ENCODE measurements around the gene SLC34A2. TPM values are rescaled to one million over a fixed set of nuclear protein-coding genes. Genes with fewer than 3 reads are reported as not detected.
"Not testable (repeated sequence)": the region's sequence is repeated elsewhere in the genome, so short reads cannot be mapped to it uniquely, and the experiment has no call there.

SLC34A2 gene
- total RNA-seq = not detected

- Mint-ChIP-seq H3K9me3 (no peaks in the 10 kb centered on the region), H3K27ac (no peak within 1 kb of the TSS), H3K4me1 (no peaks in the 10 kb centered on the region), H3K4me3 (no peak within 1 kb of the TSS), H3K27me3 (peaks cover 23% of the 10 kb centered on the region), H3K36me3 (ENCODE audit: low read depth) (no peaks in the 10 kb centered on the region)
- no peak for ATAC-seq (replicated peaks)
These were observed at the start of gene SLC34A2 for GRCh38 chr4:25654971-25655963. TSS of gene SLC34A2 (plus strand) at chr4:25655851. CDS start at chr4:25662501, 6,650 bp downstream.

- Mint-ChIP-seq H3K36me3 (ENCODE audit: low read depth) (no peaks in the 10 kb centered on the region), H3K27me3 (peaks cover 3% of the 10 kb centered on the region), H3K9me3 (no peaks in the 10 kb centered on the region), H3K4me3 (no peak overlapping the region), H3K27ac (no peak overlapping the region), H3K4me1 (no peaks in the 10 kb centered on the region)
- no peak for ATAC-seq (replicated peaks)
These were observed 47.0 kb upstream of the SLC34A2 start for GRCh38 chr4:25608644-25609043.

- H3K27ac Mint-ChIP-seq = no peak overlapping the region
- ATAC-seq (replicated peaks) = no peak
- H3K4me3 Mint-ChIP-seq = no peak overlapping the region
- peaks cover 2% of the 10 kb centered on the region for H3K27me3 Mint-ChIP-seq
- no peaks in the 10 kb centered on the region for H3K9me3 Mint-ChIP-seq
- H3K36me3 Mint-ChIP-seq (ENCODE audit: low read depth) = no peaks in the 10 kb centered on the region
- no peaks in the 10 kb centered on the region for H3K4me1 Mint-ChIP-seq
These were observed 45.7 kb upstream of the SLC34A2 start for GRCh38 chr4:25609976-25610375.

- H3K27ac Mint-ChIP-seq; H3K27me3 Mint-ChIP-seq; H3K4me3 Mint-ChIP-seq; ATAC-seq (replicated peaks); H3K4me1 Mint-ChIP-seq; H3K36me3 Mint-ChIP-seq (ENCODE audit: low read depth); H3K9me3 Mint-ChIP-seq: not testable (repeated sequence)
These were observed 42.0 kb upstream of the SLC34A2 start for GRCh38 chr4:25613613-25614012.

GRCh38 chr4:25614807-25615206 lies 40.8 kb upstream of the SLC34A2 start:
- H3K4me3 Mint-ChIP-seq = no peak overlapping the region
- no peaks in the 10 kb centered on the region for H3K27me3 Mint-ChIP-seq
- no peaks in the 10 kb centered on the region for H3K36me3 Mint-ChIP-seq (ENCODE audit: low read depth)
- no peak overlapping the region for H3K27ac Mint-ChIP-seq
- no peaks in the 10 kb centered on the region for H3K4me1 Mint-ChIP-seq
- ATAC-seq (replicated peaks) = no peak
- H3K9me3 Mint-ChIP-seq = no peaks in the 10 kb centered on the region

- Mint-ChIP-seq H3K9me3 (no peaks in the 10 kb centered on the region), H3K36me3 (ENCODE audit: low read depth) (no peaks in the 10 kb centered on the region), H3K4me1 (no peaks in the 10 kb centered on the region), H3K27me3 (peaks cover 8% of the 10 kb centered on the region), H3K4me3 (no peak overlapping the region), H3K27ac (no peak overlapping the region)
- ATAC-seq (replicated peaks) = no peak
These were observed 34.4 kb upstream of the SLC34A2 start for GRCh38 chr4:25621027-25621930.

- peaks cover 8% of the 10 kb centered on the region for H3K27me3 Mint-ChIP-seq
- no peak for ATAC-seq (replicated peaks)
- no peak overlapping the region for H3K27ac Mint-ChIP-seq
- no peaks in the 10 kb centered on the region for H3K4me1 Mint-ChIP-seq
- H3K4me3 Mint-ChIP-seq = no peak overlapping the region
- H3K9me3 Mint-ChIP-seq = no peaks in the 10 kb centered on the region
- no peaks in the 10 kb centered on the region for H3K36me3 Mint-ChIP-seq (ENCODE audit: low read depth)
These were observed 31.0 kb upstream of the SLC34A2 start for GRCh38 chr4:25624616-25625015.

- Mint-ChIP-seq H3K4me3 (no peak overlapping the region), H3K27ac (no peak overlapping the region), H3K36me3 (ENCODE audit: low read depth) (no peaks in the 10 kb centered on the region), H3K4me1 (no peaks in the 10 kb centered on the region), H3K9me3 (no peaks in the 10 kb centered on the region), H3K27me3 (peaks cover 15% of the 10 kb centered on the region)
- ATAC-seq (replicated peaks) = no peak
These were observed 27.2 kb upstream of the SLC34A2 start for GRCh38 chr4:25628451-25628850.

- Mint-ChIP-seq H3K27me3 (peaks cover 8% of the 10 kb centered on the region), H3K27ac (no peak overlapping the region), H3K4me1 (no peaks in the 10 kb centered on the region), H3K9me3 (no peaks in the 10 kb centered on the region), H3K36me3 (ENCODE audit: low read depth) (no peaks in the 10 kb centered on the region), H3K4me3 (no peak overlapping the region)
- ATAC-seq (replicated peaks) = no peak
These were observed 23.5 kb upstream of the SLC34A2 start for GRCh38 chr4:25632135-25632534.

- H3K9me3 Mint-ChIP-seq = no peaks in the 10 kb centered on the region
- H3K27ac Mint-ChIP-seq = no peak overlapping the region
- H3K4me3 Mint-ChIP-seq = no peak overlapping the region
- no peaks in the 10 kb centered on the region for H3K4me1 Mint-ChIP-seq
- no peaks in the 10 kb centered on the region for H3K36me3 Mint-ChIP-seq (ENCODE audit: low read depth)
- ATAC-seq (replicated peaks) = no peak
- peaks cover 8% of the 10 kb centered on the region for H3K27me3 Mint-ChIP-seq
These were observed 22.1 kb upstream of the SLC34A2 start for GRCh38 chr4:25633541-25633940.

- Mint-ChIP-seq H3K9me3 (no peaks in the 10 kb centered on the region), H3K4me3 (no peak overlapping the region), H3K4me1 (no peaks in the 10 kb centered on the region), H3K36me3 (ENCODE audit: low read depth) (no peaks in the 10 kb centered on the region), H3K27me3 (peaks cover 8% of the 10 kb centered on the region), H3K27ac (no peak overlapping the region)
- ATAC-seq (replicated peaks) = no peak
These were observed 20.1 kb upstream of the SLC34A2 start for GRCh38 chr4:25635501-25635900.

- no peak overlapping the region for H3K4me3 Mint-ChIP-seq
- no peaks in the 10 kb centered on the region for H3K27me3 Mint-ChIP-seq
- H3K9me3 Mint-ChIP-seq = no peaks in the 10 kb centered on the region
- no peaks in the 10 kb centered on the region for H3K4me1 Mint-ChIP-seq
- H3K27ac Mint-ChIP-seq = no peak overlapping the region
- no peak for ATAC-seq (replicated peaks)
- H3K36me3 Mint-ChIP-seq (ENCODE audit: low read depth) = no peaks in the 10 kb centered on the region
These were observed 17.9 kb upstream of the SLC34A2 start for GRCh38 chr4:25637581-25638220.

GRCh38 chr4:25638221-25638601 lies 17.4 kb upstream of the SLC34A2 start:
- H3K27me3 Mint-ChIP-seq = no peaks in the 10 kb centered on the region
- no peak overlapping the region for H3K4me3 Mint-ChIP-seq
- no peaks in the 10 kb centered on the region for H3K4me1 Mint-ChIP-seq
- H3K9me3 Mint-ChIP-seq = no peaks in the 10 kb centered on the region
- H3K36me3 Mint-ChIP-seq (ENCODE audit: low read depth) = no peaks in the 10 kb centered on the region
- no peak for ATAC-seq (replicated peaks)
- H3K27ac Mint-ChIP-seq = no peak overlapping the region

GRCh38 chr4:25638806-25639205 lies 16.8 kb upstream of the SLC34A2 start:
- no peak overlapping the region for H3K27ac Mint-ChIP-seq
- no peaks in the 10 kb centered on the region for H3K36me3 Mint-ChIP-seq (ENCODE audit: low read depth)
- ATAC-seq (replicated peaks) = no peak
- H3K27me3 Mint-ChIP-seq = peaks cover 4% of the 10 kb centered on the region
- no peaks in the 10 kb centered on the region for H3K9me3 Mint-ChIP-seq
- H3K4me1 Mint-ChIP-seq = no peaks in the 10 kb centered on the region
- H3K4me3 Mint-ChIP-seq = no peak overlapping the region
